Stimulated activated CD8-positive, alpha-beta memory T cell treated with anti-CD3 and anti-CD28 coated beads, Interleukin-4, amount 100 ng/mL, for 4 hours (primary cell): ENCODE measurements around the gene LRRC61.
"Not testable (repeated sequence)": the region's sequence is repeated elsewhere in the genome, so short reads cannot be mapped to it uniquely, and the experiment has no call there.

Source experiments
- DNase-seq, 2 donors: peaks; one replicate each; pipeline ENCODE4 v3.0.0-alpha.2; 2020; ENCODE audit warnings: low read depth in 2 of 2, low spot score in 1 of 2

The LRRC61 gene

DNA sequence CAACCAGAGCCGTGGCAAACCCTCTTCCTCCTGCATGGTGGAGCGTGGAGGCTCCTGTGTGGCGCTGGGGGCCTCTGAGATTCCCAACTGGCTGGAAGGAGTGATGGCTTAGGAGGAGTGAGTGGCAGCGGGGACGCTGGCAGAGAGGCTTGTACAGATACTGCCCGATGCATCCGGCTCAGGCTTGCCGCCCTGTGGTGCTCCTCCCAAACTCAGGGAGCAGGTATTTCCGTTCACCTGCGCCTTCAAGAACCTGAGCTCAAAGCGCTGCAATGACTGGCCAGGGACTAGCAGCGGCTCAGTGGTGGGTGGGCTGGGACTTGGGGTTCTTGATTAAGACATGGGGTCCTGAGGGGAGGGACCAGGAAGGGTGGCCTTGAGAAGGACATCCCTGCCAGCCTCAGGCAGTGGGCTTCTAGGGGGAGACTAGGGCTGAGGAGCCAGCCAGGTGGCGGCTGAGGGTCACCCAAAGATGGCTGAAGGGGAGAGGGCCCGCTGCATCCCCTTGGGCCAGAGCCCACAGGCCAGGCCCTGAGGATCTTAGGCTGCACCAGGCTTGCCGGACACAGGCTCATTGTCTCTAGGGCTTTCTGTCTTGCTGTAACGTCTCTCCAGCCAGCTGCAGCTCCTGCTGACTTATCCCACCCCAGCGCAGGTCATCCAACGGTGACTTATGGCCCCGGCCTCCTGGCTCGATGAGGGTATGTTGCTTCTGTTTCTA is 59.1 kb downstream of the LRRC61 start:
- no peak for DNase-seq

DNA sequence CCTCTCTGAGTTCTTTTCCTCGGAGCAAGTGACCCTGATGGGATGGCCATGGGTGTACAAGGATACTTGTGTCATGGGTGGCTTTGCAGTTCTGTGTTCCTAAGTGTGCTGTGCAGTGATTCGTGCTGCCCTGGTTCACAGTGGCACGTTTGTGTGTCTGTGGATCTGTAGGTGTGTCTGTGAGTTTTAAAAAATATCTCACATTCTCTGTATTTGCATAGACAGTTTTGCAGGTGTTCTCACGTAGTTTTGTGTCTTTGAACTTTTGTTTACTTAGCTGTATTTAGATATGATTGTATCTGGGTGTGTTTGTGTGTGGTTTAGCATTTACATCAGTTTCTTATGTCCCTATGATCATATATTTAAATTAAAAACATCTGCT is 59.7 kb downstream of the LRRC61 start:
- DNase-seq, result no peak

DNA sequence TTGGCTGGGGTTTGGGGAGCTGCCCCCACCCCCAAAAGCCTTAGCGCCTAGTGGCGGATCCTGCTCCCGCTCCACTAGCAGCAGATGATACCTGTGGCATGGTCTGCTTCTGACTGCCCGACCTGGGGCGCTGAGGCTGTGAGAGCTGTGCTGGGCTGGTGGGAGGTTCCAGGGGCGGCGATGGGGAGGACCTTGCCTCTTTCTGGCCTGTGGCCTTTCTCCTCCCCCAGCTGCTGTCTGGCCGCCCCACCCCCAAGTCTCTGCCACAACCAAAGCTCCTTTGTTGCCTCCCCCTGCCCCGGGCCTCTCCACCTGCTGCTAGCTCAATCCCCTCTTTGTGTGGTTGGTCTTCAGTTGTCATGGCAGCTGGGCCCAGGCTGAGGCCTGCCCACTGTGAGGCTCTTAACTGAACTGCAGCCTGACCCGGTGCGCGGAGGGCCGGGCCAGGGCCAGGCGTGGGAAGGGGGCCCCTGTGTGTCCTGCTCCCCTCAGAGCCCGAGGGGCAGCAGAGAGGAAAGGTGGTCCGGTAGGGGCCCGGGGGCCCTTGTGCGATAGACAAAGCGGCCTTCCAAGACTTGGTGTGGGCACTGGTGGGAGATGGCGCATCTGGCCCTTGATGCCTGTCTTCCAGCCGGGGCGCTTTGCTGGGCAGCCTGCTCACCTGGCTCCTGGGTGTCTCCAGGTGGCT is 60.7 kb downstream of the LRRC61 start:
- no peak for DNase-seq

DNA sequence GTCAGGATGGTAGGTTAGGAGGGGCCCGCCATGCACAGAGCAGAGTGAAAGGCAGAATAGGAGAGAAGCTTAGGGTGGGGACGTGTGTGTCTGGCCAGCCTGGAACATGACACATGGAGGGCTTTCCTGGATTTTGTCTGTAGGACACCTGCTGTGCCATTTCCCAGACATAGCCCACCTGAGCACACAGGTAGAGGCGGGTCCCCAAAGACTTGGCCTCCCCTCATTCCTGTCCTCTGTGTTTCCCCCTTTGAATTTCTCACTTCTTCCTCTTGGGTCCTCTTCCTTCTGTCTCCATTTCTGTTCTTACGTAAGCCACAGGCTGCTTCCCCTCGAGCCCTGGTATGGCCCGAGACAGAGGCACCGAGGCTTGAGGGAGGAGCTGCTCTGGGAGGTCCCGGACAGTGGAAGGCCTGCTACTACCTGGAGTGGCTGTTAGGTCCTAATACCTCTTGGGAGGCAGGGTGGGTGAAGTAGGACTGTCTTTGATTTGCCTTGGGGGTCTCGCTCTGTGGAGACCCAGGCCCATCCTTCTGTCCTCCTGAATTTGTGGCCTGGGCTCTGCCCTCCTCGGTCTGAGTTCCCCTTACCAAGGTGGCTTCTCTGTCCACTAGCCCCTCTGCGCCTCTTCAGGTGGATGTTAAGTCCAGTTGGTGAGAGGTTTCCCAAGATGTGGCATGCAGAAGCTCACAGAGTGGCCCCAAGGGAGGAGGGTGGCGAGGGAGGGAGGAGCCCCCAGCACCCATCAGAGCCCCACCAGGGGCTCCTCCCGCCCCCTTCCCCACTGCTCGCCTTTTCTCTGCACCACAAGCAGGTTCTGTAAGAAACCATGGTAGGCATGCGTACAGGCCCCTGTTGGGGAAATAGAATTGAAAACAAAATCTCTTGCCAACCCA is 61.5 kb downstream of the LRRC61 start:
- DNase-seq, result no peak

DNA sequence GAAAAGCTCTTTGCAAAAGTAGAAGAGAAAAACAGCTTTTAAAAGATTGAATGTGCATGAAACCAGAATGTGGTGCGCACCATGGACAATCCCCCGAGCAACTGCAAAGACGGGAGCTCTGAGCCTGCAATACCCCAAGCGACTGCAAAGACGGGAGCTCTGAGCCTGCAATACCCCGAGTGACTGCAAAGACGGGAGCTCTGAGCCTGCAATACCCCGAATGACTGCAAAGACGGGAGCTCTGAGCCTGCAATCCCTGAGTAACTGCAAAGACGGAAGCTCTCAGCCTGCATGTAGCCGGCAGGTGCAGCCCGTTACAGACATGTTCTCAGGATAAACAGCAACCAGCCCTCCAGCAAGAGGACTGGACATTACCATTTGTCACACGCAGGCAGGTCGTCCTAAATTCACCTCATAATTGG is 62.2 kb downstream of the LRRC61 start:
- DNase-seq, result no peak

DNA sequence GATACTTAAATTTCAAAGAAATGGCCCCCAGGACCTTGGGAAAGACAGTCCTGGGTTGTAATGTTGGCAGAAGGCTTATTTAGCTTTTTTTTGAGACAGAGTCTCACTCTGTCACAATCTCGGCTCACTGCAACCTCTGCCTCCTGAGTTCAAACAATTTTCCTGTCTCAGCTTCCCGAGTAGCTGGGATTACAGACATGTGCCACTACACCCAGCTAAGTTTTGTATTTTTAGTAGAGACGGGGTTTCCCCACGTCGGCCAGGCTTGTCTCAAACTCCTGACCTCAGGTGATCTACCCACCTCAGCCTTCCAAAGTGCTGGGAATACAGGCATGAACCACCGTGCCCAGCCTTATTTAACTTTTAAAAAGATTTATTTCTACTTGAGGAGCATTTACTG is 62.7 kb downstream of the LRRC61 start:
- DNase-seq, result not testable (repeated sequence)
